GM19239 (cell line): ENCODE results near the gene SPCS1.

Source experiments
- DNase-seq: peaks from one replicate; pipeline ENCODE4 v3.0.0; 2011; ENCODE audit warnings: low spot score; ENCODE audit not compliant: insufficient read length
- FAIRE-seq: peaks from 2 replicates; lab custom pipeline; 2011; peaks lifted over from hg19 to GRCh38; lab: Jason Lieb, UNC

The SPCS1 gene

DNA sequence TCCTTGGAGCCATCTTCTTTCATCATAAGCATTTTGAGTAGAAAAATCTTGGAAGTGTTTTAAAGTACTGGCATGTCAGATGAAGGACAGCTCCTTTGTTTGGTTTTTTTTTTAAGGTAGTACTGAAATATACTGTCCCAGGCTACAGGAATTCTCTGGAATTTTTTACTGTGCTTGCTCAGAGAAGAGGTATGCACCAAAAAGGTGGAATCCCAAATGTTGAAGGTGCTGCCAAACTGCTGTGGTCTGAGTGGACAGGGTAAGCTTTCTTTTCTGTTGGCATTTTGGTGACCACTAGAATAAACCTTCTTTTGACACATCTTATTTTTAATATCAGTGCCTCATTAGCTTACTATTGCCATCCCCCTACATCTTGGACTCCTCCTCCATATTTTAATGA, 12.8 kb upstream of the SPCS1 start:
- DNase-seq (no peak), FAIRE-seq (no peak)

DNA sequence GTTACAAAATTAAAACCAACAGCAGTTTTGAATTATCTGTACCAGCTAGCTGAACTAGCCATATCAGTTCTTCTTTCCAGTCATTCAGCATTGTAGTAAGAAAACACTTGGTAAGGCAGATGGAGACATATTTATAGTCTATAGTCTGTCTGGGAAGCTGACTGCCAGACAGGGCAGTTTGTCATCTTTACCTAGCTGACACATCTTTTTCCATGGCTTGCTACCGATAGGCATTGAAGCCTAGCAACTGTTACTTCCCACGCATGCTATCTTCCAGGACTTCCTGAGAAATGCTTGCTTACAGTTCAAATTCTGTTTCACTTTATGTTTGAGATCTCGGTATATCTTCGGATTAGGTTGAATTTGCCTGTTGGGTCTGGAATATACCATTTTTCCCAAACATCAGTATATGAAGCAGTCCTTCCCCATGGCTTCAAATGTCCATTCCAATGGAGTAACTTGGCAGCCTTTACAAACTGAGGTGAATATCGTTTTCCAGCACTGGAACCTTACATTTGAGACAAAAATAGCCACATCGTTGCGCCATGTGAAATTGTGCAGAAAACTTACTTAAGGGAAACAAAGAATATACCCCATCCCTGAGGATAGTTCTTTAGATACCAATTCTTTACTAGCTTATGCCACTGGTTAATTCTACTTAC, 11.2 kb upstream of the SPCS1 start:
- FAIRE-seq, result no peak
- DNase-seq, result no peak

DNA sequence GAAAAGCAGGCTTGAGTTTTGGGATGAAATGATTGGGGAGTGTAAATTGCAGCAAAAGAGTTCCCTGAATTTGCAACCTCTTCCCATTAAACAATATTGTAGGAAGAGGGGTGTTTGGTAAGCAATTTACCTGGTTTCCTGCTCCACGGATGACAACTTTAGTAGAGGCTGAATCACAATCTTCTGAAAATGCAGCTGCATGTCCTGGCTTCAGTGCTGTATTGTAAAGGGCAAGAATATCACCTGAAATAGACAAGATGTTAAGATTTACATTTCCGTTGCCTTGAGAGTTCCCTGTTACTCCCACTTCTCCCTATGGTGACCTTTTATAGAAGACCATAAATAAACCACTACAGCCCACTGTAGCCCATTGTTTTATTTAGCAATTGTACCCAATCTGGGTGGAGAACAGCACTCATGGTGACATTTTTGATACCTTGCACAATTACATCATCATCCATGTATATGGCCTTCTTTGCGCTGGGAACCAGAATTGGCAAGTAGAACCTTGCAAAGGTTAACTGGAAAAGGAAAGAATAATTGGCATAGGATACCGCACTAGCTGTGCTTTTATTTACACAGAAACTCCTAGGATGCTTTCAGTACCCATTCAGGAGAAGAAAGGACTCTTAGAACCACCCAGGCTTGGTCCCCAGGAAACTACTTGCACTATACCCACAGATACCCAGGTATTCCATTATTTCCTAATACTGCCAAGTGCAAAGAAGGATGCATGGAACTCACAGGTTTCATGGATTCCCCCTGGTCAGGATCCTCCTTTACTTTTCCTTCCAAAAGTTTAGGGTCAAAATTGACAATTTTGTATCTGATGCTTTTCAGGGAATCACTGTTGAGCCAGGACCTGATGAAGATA, 9.9 kb upstream of the SPCS1 start:
- no peak for DNase-seq
- FAIRE-seq, result no peak

DNA sequence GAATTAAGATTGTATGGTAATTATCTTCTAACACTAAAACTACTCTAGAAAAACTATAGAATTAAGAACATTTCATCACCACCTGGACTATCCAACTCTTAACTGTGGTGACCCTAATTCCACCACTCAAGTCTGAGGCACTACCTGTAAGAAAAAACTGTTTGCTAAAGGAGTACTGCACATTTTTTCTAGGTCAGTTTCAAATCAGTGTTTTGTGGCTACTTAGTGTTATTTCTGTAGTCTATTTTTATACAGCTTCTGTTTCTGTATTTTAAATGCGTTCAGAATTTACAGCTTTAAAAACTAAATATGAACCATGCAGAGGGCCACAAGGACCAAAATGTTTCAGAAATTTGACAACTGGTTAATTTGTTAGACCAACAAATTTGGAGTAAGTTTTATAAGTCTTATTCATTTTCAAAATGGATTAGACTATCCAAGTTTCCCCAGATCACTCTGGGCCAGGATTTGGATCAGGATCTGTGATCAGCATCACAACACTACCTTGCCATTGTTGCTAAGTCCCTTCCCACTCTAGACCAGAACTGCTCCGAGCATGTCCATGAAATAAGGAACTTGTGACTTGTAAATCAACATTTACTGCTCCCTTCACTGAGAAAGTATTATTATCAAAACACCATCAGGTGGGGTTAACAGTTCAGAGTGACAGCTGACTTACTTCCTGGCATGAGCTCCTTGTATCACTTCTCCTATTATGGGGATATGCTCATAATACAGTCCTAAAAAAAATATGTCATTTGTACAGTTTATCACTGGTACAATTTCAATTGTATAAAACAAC, 8.9 kb upstream of the SPCS1 start:
- DNase-seq (no peak), FAIRE-seq (no peak)

DNA sequence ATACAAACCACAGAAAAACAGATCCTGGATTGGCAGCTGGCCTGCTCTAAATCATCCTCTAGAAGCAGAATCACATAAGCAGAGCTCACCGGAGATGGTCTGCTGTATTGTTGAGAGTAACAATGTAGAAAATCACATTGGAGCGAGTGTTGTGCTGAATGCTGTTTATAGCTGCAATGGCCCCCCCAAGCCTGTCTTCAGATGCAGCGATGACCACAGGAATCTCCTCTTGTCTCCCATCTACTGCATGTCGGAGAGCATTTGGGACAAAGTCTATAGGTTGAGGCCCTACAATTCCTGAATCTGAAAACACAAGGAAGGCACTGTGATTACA, 8.3 kb upstream of the SPCS1 start:
- no peak for DNase-seq
- no peak for FAIRE-seq

DNA sequence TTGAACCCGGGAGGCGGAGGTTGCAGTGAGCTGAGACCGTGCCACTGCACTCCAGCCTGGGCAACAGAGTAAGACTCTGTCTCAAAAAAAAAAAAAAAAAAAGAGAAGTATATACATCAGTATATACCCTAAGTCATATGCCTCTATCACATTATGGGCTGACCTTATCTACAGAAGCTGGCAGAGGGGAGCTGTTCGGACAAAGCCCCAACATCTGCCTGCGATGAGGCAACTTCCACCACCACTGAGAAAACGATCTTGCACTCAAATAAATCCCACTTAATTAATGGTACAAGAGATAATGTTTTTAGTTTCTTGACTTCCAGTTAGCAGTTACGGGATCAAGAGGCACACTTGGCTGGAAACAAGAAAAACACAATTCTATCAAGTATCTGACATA, 2.6 kb upstream of the SPCS1 start:
- no peak for FAIRE-seq
- no peak for DNase-seq

DNA sequence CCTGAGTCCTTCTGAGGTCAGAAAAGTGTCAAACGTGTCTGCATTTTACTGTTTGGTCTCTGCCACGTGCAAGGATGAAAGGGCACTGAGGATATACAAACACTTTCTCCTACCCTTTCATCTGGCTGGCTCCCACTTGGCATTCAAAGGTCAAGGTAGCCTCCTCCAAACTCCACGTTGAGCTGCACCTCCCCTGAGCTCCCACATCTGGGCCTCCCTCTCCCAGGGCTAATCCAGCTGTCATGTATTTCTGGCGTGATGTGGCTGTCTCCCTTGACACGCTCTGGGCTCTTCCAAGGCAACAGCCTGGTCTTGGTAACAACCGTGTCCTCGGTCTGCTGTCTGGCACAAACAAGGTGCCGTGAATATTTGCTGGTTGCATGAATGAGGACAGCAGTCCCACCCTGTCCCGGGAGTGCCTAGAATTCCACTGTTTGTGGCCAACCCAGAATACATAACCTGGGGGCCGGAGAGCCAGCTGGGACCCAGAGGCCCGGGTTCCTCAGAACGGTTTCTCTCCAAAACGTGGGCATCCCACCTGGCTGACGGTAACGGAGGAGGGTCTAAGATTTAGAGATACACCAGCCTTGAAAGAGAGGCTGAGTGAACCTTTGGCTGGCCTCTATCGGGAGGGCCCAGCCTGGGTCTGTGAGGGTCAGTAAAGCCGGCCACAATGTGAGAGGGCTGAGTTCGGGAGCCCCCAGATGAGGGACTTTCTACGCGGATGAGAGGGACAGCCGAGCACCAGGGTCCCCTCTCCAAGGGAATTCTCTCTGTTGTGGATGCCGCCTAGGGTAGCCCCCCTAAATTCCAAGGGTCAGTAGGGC, 1.1 kb upstream of the SPCS1 start:
- DNase-seq (no peak), FAIRE-seq (peak; percentile 73)

DNA sequence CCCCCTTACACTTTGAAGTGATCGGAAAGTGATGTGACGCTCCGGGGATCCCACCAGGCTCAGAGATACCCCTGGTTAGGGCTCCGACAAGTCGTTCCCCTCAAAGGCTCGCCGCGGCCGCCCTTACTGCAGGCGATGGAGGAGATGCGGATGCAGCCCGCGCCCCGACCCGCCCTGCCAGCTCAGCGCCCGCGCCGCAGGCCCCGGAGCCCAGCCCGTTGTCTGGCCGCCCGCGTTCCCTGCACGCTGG, 543 bp upstream of the SPCS1 start:
- no peak for DNase-seq
- FAIRE-seq, result no peak

DNA sequence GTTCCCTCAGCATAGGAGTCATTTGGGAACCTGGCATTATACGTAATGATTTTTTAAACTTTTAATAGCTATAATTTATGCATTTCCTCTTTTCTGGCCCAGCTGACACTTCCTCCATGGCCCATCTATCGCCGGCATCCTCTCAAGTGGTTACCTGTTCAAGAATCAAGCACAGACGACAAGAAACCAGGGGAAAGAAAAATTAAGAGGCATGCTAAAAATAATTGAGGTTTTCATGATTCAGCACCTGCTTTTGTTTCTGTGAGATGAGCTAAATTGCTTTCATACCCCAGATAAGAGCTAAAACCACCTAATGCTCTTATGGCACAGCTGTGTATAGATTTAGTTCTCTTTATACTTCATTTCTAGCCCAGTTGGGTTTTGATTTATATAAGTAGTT, 1.7 kb downstream of the SPCS1 start:
- DNase-seq, result no peak

DNA sequence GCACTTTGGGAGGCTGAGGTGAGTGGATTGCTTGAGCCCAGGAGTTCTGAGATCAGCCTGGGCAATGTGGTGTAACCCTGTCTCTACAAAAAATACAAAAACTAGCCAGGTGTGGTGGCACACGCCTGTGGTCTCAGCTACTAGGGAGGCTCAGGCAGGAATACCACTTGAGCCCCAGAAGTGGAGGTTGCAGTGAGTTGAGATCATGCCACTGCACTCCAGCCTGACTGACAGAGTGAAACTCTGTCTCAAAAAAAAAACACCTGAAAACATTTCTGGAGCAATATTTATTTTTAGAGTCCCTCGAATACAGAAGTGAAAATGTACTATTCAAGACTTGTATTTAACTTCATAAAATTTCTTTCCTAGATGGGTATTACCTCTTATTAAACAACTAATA, 4.6 kb downstream of the SPCS1 start:
- peak; percentile 86 for FAIRE-seq
- DNase-seq, result no peak

More for the DNA sequence above, 1.7 kb downstream of the SPCS1 start:
- peak; percentile 58 for FAIRE-seq

DNA sequence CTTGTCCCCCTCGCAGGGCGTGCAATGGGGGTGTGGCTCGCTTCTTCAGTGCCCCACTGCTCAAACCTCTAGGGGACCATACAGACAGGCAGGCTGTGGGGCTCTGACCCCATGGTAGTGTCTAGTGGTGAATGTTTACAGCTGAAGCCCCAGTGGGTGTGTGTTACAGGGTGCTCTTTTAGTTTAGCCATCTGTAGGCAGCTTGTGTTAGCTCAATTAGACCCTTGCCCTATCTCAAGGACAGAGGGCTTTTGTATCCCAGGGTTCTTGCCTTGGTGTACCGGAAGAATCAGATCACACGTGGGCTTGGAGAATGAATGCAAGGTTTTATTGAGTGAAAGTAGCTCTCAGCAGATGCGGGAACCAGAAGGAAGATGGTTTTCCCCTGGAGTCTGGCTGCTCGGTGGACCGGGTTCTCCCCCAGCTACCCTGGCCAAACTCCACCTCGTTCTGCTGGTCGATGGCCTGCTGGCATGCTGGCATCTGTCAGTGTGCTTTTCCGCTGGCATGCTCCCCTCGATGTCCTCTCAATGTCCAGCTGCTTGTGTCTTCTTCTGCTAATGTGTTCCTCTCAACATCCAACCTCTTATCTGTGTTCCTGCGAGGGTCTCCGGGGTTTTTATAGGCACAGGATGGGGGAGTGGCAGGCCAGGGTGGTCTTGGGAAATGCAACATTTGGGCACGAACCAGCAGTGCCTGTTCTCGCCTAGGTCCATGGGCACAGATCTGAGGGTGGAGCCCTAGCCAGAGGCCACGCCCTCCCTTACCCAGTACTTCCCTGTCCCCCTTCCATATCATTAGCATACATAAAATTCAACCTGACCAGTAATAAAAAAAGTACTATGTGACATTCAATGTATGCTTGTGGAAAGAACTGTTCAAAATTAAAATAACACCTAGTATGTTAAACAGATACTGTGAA, 6.6 kb downstream of the SPCS1 start:
- no peak for FAIRE-seq
- DNase-seq, result no peak

DNA sequence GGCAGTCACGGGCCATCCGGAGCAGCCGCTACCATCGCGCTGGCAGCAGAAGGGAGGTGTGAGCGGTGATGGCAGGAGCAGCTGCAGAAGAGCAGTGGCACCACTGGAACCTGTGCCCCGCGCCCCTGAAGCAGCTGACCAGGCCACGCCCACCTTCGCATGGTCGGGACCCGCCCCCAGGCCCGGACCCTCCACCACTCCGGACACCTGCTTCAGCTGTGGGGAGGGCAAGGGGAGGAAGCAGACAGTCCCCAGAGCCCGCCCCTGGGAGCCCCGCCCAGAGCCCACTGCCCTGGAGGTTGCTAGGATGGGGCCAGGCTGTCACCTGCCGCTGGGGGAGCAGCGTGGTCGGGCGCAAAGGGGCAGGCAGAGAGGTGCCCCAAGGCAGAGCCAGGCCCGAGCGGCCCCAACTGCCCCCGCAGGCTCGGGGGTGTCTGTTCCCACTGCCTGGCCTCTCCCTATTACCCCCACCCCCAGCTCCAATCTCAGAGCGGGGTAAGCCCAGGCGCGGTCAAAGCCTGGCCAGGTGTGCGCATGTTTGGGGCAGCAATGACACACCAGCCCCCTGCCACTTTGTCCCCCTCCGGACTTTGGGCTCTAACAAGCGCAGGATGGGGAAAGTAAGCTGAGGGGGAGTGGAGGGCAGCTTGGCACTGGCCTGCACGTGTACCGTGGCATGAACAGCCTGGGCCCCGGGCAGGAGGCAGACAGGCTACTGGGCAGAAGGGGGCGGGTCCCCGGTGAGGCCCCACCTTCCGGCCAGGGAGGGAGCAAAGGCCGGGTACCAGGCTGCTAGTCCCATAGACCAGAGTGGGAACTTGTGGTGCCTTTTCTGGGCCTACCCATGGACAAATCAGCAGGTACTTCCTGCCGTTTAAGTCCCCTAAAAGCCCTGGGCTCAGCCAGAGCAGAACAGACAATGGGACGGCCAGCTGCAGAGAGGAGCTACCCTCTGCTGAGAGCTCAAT, 8.7 kb downstream of the SPCS1 start:
- DNase-seq (no peak), FAIRE-seq (no peak)

DNA sequence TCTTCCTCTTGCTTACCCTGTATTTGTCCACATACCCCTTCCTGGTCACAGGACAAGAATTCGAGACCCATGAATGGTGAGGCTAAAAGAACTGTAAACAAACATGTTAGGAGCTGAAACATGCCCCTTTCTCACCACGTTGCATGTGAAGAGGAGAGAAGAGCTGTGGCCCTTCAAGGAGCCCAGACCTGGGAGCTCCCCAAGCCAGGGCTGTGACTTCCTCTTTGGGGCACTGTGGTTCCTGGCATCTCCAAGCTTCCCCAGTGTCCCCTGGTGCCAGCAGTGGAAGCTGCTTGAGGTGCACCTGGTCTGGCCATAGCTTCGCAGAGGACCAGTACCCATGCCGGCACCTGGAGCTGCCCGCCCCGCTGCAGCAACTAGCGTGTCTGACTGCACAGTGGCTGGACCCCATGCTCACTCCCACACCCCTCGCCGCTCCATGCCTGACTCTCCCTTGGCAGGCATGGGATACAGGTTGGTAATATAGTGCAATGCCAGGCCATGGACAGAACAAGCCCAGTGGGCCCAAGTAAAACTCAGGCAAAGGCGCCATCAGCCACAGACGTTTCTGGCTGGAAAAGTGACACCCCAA, 9.9 kb downstream of the SPCS1 start:
- FAIRE-seq (no peak), DNase-seq (no peak)

DNA sequence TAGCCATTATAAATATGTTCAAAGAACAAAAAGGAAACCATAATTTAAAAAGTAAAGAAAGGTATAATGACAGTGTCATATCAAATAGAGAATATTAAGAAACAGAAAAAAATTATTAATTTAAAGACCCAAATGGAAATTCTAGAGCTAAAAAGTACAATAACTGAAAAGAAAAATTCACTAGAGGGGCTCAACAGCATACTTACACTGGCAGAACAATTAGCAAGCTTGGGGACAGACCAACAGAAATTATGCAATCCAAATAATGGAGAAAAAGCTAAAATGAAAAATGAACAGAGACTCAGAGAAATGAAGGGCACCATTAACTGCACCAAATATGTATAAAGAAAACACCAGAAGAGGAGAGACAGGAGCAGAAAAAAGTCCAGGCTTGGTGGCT, 13.7 kb downstream of the SPCS1 start:
- no peak for FAIRE-seq

DNA sequence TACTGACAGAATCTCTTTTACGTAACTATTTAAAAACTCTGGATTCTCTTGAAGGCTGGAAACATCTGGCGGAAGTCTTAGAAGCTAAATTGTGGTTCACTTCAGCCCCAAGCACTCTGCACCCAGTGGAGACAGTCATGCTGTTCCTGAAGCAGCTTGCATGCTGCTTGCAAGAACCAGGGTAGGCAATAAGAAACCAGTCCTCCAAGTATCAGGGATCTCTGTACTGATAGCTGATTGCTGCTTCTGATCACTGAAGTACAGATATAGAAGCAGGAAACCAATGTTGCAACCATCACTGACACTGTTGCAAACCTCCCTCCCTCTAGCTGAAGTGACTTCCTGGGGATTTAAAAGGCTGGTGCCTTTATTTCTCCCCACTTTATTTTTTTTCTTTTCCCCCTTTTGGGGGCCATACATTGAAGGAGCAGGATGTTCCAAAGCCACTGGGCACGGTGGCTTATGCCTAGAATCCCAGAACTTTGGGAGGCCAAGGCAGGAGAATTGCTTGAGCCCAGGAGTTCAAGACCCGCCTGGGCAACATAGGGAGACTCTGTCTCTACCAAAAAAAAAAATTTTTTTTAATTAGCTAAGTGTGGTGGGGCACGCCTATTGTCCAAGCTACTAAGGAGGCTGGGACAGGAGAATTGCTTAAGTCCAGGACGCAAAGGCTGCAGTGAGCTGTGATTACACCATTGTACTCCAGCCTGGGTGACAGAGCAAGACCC, 15.3 kb downstream of the SPCS1 start:
- DNase-seq (no peak), FAIRE-seq (peak; percentile 87)

More for the DNA sequence above, 13.7 kb downstream of the SPCS1 start:
- DNase-seq, result no peak

DNA sequence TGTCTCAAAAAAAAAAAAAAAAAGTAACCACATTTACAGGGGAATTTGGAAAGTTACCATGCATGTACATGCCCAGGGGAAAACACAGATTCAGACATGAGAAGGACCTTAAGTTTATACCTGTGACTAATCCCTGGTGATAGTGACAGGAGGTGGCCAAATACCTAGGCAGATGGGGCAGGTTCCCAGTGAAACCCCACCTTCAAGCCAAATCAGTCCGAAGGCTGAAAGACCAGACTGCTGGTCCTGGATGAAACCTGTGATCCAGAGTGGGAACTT, 15.8 kb downstream of the SPCS1 start:
- FAIRE-seq (peak; percentile 18), DNase-seq (no peak)

DNA sequence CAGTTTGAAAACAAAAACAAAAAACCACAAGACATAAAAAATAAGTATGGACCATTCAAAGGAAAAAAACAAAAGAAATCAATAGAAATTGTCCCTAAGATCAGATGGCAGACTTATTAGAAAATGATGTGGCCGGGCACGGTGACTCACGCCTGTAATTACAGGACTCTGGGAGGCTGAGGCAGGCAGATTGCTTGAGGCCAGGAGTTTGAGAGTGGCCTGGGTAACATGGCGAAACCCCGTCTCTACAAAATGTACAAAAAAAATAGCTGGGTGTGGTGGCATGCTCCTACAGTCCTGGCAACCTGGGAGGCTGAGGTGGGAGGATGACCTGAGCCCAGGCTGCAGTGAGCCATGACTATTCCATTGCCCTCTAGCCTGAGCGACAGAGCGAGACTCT, 16.6 kb downstream of the SPCS1 start:
- DNase-seq (no peak), FAIRE-seq (no peak)

DNA sequence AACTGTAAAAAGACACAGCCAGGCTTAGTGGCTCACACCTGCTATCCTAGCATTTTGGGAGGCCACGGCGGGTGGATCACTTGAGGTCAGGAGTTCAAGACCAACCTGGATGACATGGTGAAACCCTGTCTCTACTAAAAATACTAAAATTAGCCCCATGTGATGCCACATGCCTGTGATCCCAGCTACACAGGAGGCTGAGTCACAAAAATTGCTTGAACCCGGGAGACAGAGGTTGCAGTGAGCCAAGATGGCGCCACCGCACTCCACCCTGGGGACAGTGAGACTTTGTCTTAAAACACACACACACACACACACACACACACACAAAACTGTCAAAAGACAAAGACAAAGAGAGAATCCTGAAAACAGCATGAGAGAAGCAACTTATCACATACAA, 18.0 kb downstream of the SPCS1 start:
- FAIRE-seq, result no peak

More for the DNA sequence above, 18.0 kb downstream of the SPCS1 start:
- DNase-seq, result no peak
